Colonic mucosa (tissue), 4 donors: ENCODE measurements around the gene SLC26A1. TPM values are rescaled to one million over a fixed set of nuclear protein-coding genes. Genes with fewer than 3 reads are reported as not detected.
"Not testable (repeated sequence)": the region's sequence is repeated elsewhere in the genome, so short reads cannot be mapped to it uniquely, and the experiment has no call there.

Source experiments
- DNase-seq: peaks from one replicate; pipeline ENCODE4 v3.0.0-alpha.2; 2020
- H3K27ac ChIP-seq: fragments of 200-600 bp; one replicate; pipeline ENCODE4 v1.8.0; 2021
- H3K27me3 ChIP-seq: fragments of 200-600 bp; one replicate; pipeline ENCODE4 v1.8.0; 2021
- H3K36me3 ChIP-seq: fragments of 200-600 bp; one replicate; pipeline ENCODE4 v1.8.0; 2021
- H3K4me1 ChIP-seq: fragments of 200-600 bp; one replicate; pipeline ENCODE4 v1.8.0; 2021; ENCODE audit warnings: mild to moderate bottlenecking
- H3K4me3 ChIP-seq: fragments of 200-600 bp; one replicate; pipeline ENCODE4 v1.8.0; 2021
- H3K9ac ChIP-seq, 2 donors: one replicate each; pipeline ENCODE4 v1.7.0; 2013; ENCODE audit warnings: control low read depth in 2 of 2, low read depth in 2 of 2, low read length in 2 of 2
- H3K9me3 ChIP-seq: fragments of 200-600 bp; one replicate; pipeline ENCODE4 v1.8.0; 2021
- CTCF ChIP-seq: fragments of 200-600 bp; IDR thresholded peaks from one replicate; pipeline ENCODE4 v1.8.0; 2022; ENCODE audit warnings: antibody characterized with exemption, mild to moderate bottlenecking
- intact Hi-C: fragments of 100-400 bp; cut with DNase I; formaldehyde crosslinking; loops from one replicate; pipeline ENCODE4 v1.14.1; 2022
- total RNA-seq, 2 donors: library from RNA; stranded (reverse); fragmentation: NEBNext Ultra II Directional in 1 of 2; extraction: Animal tissue kit (Norgen Biotek cat#: 25700) in 1 of 2; gene quantifications; one replicate each; pipeline ENCODE4 v1.2.1, GENCODE V29; 2021
- donor health status: healthy.
- donor health status: DM: no; HTN: no; CAD: no.
- donor health status: DM: no; HTN: no; CAD: no.

The SLC26A1 gene
- total RNA-seq, 2 donors from 2014 or later = 0.77 to 3.8 TPM

GRCh38 chr4:1002131-1002630 is 9.0 kb upstream of the SLC26A1 start:
- no peaks in the 10 kb centered on the region for H3K9me3 ChIP-seq
- no peak for DNase-seq
- H3K9ac ChIP-seq = no peak overlapping the region
- intact Hi-C loops = no loop called here
- no peaks in the 10 kb centered on the region for H3K36me3 ChIP-seq
- H3K27ac ChIP-seq = no peak overlapping the region
- peaks cover 15% of the 10 kb centered on the region for H3K4me1 ChIP-seq
- no peak for TF ChIP-seq CTCF
- peaks cover 70% of the 10 kb centered on the region for H3K27me3 ChIP-seq
- H3K4me3 ChIP-seq = no peak overlapping the region

GRCh38 chr4:1001561-1002130 is 8.4 kb upstream of the SLC26A1 start:
- Histone ChIP-seq H3K27ac (no peak overlapping the region), H3K4me1 (peaks cover 15% of the 10 kb centered on the region), H3K9me3 (no peaks in the 10 kb centered on the region), H3K36me3 (no peaks in the 10 kb centered on the region), H3K27me3 (peaks cover 75% of the 10 kb centered on the region), H3K9ac (no peak overlapping the region), H3K4me3 (no peak overlapping the region)
- intact Hi-C loops = no loop called here
- no peak for DNase-seq
- TF ChIP-seq CTCF = no peak

- no peak overlapping the region for H3K27ac ChIP-seq
- H3K27me3 ChIP-seq = peaks cover 77% of the 10 kb centered on the region
- intact Hi-C loops = no loop called here
- H3K4me3 ChIP-seq = no peak overlapping the region
- no peak for DNase-seq
- H3K36me3 ChIP-seq = no peaks in the 10 kb centered on the region
- peaks cover 18% of the 10 kb centered on the region for H3K4me1 ChIP-seq
- TF ChIP-seq CTCF = no peak
- H3K9me3 ChIP-seq = no peaks in the 10 kb centered on the region
- H3K9ac ChIP-seq = no peak overlapping the region
These were observed 7.6 kb upstream of the SLC26A1 start for GRCh38 chr4:1000686-1001260.

GRCh38 chr4:999882-1000425 is 6.8 kb upstream of the SLC26A1 start:
- no peaks in the 10 kb centered on the region for H3K9me3 ChIP-seq
- peaks cover 18% of the 10 kb centered on the region for H3K4me1 ChIP-seq
- no peak overlapping the region for H3K27ac ChIP-seq
- intact Hi-C loops = no loop called here
- no peak for TF ChIP-seq CTCF
- H3K27me3 ChIP-seq = peaks cover 69% of the 10 kb centered on the region
- H3K9ac ChIP-seq = no peak overlapping the region
- H3K36me3 ChIP-seq = no peaks in the 10 kb centered on the region
- H3K4me3 ChIP-seq = no peak overlapping the region
- no peak for DNase-seq

- DNase-seq, H3K27ac ChIP-seq, intact Hi-C loops, H3K9ac ChIP-seq, H3K36me3 ChIP-seq, H3K4me3 ChIP-seq, H3K9me3 ChIP-seq: not testable (repeated sequence)
- H3K27me3 ChIP-seq = peaks cover 65% of the 10 kb centered on the region
- peaks cover 18% of the 10 kb centered on the region for H3K4me1 ChIP-seq
These were observed 6.1 kb upstream of the SLC26A1 start for GRCh38 chr4:999240-999863.
